Sigmoid colon (tissue), 3 donors: ENCODE data around the gene RBM33.

Experiments used
- CTCF ChIP-seq, 4 experiments: fragments of 450-650 bp in 3 of 4; fragments of 200-600 bp in 1 of 4; IDR thresholded peaks; one replicate each; pipeline ENCODE4 v1.5.1; 2016 to 2019; ENCODE audit warnings: antibody characterized with exemption in 4 of 4, mild to moderate bottlenecking in 3 of 4, moderate library complexity in 2 of 4
- POLR2A ChIP-seq, 2 donors: fragments of 450-650 bp; IDR thresholded peaks; one replicate each; pipeline ENCODE4 v1.6.1; 2016; ENCODE audit warnings: antibody characterized with exemption in 2 of 2, mild to moderate bottlenecking in 2 of 2, moderate library complexity in 2 of 2

- TF ChIP-seq CTCF (IDR thresholded peaks at IDR 0.05) = no peak
- no peak for TF ChIP-seq POLR2A (IDR thresholded peaks at IDR 0.05)
These were observed 164.3 kb downstream of the RBM33 start for GRCh38 chr7:155808549-155809331.
